Left renal cortex interstitium (tissue), 4 donors: ENCODE measurements around the gene P2RY8. TPM values are rescaled to one million over a fixed set of nuclear protein-coding genes. Genes with fewer than 3 reads are reported as not detected.

Experiments used
- DNase-seq, 4 donors: peaks; one replicate each; pipeline ENCODE4 v3.0.0-alpha.2; 2013; ENCODE audit warnings: low read depth in 4 of 4, low spot score in 2 of 4, missing footprints in 1 of 4
- polyA plus RNA-seq, 4 donors: library from polyadenylated mRNA; unstranded; fragments of 120-200 nt; gene quantifications; one replicate each; pipeline ENCODE4 v1.2.1, GENCODE V29; 2013; ENCODE audit not compliant: insufficient read length in 4 of 4

The P2RY8 gene
- polyA plus RNA-seq, 4 donors, result 0.99 to 1.6 (median 1.4) TPM

DNA sequence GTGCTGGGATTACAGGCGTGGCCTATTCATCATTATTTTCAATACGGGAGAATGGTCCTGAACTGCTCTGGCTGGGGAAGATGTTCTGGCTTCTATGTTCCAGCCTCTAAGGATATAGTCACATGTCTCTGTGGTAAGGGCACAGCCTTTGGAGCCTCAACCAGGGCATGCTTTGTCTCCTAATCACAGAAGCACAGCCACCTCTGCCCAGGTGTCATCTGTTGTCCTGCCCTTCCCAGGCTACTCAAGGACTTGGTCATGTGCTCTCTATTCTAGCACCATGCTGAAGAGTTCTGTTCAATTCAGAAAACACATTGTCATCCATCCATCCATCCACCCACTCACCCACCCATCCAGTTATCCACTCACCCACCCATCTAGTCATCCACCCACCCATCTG is 113.8 kb downstream of the P2RY8 start:
- no peak for DNase-seq

DNA sequence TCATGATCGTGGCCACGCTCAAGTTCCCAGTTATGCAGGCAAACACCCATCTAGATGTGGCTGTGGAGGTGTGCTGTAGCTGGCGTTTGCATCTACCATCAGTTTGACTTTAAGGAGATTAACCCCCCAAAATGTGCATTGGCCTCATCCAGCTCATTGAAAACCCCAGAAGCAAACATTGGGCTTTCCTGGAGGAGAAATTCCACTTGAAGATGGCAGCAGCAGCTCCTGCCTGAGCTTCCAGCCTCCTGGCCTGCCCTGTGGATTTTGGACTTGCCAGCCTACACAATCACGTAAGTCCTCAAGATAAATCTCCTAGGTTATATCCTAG is 114.9 kb downstream of the P2RY8 start:
- no peak for DNase-seq

DNA sequence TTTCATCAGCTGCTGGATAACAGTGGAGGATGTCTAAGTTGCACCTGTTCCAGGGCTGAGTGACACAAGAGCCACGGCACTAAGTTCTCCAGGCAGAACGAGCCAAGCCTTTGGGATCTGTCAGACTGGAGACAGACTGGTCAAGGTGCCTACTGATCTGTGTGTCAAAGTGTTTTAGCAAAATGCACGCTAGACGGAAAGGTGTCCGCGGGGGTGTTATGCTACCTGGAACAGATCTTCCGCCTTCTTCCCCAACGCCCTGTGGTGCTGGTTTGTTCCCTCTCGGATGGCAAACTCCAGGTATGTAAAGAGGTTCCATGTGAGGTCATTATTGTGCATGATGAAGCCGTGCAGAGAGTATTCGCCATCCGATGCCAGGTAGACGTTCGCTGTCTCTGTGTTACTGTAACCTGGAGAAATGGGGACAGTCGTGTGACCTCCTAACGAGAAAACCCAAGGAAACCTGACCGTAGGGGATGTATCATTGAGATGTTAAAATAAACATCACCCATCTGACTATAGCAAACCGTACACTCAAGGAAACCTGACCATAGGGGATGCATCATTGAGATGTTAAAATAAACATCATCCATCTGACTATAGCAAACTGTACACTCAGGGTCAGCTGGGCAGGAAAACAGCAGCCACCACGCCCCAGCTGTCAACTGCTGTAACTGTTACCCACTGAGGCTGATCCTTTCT is 115.4 kb downstream of the P2RY8 start:
- DNase-seq, result no peak

DNA sequence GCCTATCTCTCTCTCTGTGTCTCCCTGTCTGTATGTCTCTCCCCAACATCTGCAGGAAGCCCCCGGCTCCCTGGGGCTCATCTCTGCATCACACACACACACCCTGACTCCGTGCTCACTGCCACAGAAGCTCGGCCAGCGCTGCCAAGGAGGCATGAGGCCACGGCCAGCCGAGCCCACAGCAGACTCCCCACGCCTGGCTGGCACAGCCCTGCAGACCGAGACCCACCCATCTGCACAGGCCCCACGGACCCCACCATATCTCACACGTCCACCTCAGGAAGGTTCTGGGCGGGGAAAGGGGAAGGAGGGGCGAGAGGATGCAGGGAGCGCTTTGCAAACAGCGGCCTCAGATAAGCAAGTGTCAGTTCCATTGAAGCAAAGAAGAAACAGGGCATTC is 116.6 kb downstream of the P2RY8 start:
- no peak for DNase-seq

DNA sequence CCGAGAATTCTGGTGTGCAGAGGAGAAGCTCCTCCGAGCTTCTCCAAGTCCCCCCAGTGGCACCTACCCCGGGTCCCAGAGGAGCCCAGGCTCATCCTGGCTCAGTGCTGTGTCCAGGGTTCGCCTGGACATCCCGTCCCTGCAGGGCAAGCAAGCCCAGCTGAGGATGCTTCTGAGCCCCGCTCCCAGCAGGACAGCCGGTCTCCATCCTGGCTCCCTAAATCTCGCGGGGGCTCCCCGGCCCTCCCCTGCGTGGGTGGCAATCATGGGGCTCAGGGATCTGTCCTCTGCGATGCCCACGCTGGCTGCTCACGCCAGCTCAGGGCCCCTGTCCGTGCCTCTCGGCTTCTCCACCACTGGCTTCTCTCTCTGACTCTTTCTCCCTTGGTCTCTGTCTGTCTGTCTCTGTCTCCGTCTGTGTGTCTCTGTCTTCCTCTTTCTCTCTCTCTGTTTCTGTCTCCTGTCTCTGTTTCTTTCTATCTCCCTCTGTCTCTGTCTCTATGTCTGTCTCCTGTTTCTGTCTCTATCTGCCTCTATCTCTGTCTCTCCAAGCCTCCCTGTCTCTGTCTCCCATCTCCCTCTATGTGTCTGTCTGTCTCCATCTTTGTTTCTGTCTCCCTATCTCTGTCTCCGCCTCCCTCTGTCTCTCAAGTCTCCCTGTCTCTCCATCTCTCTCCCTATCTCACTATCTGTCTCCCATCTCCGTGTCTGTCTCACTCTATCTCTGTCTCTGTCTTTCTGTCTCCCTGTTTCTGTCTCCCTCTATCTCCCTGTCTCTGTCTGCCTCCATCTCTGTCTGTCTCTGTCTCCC is 117.2 kb downstream of the P2RY8 start:
- no peak for DNase-seq

DNA sequence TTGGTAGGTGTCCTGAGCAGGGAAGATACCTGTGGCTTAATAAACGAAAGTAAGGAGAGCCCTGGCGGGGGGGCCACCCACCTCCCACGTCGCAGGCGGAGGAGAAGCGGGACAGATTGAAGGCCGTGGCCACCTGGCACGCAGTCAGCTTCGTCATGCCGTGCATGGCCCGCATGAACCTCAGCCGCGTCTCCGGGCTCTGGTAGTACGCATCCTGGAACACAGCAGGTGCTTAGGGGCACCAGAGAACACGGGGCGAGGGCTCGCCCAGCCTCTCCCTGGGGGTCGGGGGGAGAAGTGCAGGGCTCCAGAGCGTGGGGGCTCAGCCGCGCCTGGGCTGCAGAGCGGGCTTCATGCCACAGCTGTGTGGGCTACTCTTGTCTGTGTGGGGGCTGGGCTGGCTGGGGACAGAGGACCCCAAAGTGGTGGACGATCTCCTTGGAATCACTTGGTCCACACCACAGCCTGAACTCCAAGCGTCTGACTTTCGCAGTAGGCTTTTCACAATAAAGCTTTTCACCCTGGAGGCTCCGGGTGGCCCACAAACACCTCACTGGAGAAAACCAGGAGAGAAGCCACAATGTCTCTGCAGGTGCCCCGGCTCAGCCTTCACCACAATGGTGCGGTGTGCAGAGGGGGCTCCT is 118.0 kb downstream of the P2RY8 start:
- no peak for DNase-seq

DNA sequence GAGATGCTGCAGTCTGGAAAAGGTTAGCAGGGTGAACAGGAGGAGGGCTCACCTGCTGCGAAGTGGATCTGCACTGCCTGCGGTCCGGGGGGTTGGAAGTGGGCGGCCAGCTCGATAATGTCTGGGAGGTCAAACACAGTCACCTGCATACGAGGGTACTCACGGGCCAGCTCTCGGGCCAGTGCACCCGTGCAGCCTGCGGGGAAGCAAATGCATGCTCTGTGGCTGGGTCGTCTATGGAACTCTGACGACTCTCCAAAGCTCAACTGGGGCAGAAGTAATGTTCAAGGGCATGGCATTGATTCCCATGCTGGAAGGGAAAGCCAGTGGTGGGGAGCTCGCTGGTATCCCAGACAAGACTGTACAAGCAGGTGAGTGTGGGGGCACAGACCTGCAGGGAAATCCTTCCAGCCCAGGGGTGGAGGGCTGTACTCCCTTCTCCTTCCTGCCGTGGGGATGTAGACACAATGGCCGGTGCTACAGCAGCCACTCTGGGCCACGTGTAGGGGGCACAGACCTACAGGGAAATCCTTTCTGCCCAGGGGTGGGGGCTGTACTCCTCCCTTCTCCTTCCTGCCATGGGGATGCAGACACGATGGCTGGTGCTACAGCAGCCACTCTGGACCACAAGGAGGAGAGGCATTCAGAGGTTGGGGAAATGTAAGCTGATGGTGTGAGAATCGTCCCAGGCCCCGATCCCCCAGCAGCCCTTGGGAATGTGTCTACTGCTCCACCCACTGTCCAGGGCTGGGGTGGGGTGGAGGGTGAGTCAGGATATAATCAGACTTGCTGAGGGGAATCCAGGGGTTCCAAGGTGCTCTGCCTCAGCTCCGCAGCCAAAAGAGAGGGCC is 118.8 kb downstream of the P2RY8 start:
- no peak for DNase-seq

DNA sequence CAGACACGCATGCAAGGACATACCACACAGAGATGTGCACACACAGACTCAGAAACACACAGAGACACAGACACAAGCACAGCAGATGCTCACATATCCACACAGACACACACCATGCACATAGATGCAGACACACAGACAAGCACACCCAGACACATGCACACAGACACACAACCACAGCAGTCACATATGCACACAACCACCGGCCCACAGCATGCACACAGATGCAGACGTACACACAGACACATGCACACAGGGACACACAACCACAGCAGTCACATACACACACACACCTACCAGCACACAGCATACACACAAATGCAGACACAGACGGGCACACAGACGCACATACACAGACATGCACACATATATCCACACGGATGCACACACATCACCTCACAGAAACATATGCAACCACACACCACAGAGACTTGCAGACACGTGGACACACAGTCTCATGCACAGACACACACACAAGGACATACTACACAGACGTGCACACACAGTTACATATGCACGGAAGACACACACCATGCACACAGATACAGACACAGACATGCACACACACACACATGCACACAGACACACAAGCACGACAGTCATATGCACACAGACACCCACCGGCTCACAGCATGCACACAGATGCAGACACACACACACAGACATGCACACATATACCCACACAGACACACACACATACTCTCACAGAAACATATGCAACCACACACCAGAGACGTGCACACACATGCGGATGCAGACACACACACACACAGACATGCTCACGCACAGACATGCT is 119.8 kb downstream of the P2RY8 start:
- DNase-seq, result no peak

DNA sequence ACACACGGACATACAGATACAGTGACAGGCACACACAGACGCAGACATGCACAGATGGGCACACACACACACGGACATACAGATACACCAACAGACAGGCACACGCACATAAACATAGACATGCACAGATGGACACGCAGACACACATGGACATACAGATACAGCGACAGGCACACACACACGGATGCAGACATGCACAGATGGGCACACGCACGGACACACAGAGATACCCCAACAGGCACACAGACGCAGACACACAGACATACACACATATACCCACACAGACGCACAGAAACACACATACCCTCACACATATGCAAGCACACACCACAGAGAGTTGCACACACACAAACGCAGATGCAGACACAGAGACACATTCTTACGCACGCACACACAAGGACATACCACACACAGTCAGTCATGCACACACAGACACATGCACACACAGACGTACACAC is 120.6 kb downstream of the P2RY8 start:
- DNase-seq, result no peak

Other genes starting within 250 kb of the P2RY8 start
- gene IL3RA, start 200.4 kb downstream of the P2RY8 start, polyA plus RNA-seq, result 10 to 100 TPM; 12.3 to 27.2 (median 13.7) TPM
- 100 to 1,000 TPM; 483 to 796 (median 651) TPM for gene SLC25A6, start 145.1 kb downstream of the P2RY8 start, polyA plus RNA-seq
- gene ASMTL, start 84.3 kb downstream of the P2RY8 start, polyA plus RNA-seq, result 10 to 100 TPM; 35.7 to 61.9 (median 46.5) TPM
- gene AKAP17A, start 54.4 kb upstream of the P2RY8 start, polyA plus RNA-seq, result 10 to 100 TPM; 38.9 to 64.6 (median 54.3) TPM
- gene ASMT, start 77.9 kb upstream of the P2RY8 start, polyA plus RNA-seq, result under 1 TPM in 2 of 4 donors, not detected in 2; 0.21 to 0.44 TPM